NT2/D1 (cell line): ENCODE results near the gene NOC2L.

ENCODE experiments used
- SUZ12 ChIP-seq: IDR thresholded peaks from 2 replicates; pipeline ENCODE4 v1.6.1; 2011; ENCODE audit not compliant: insufficient read length, insufficient read depth; ENCODE audit errors: extremely low read depth
- ZNF274 ChIP-seq: IDR thresholded peaks from 2 replicates; pipeline ENCODE4 v1.6.1; 2011; ENCODE audit warnings: mild to moderate bottlenecking, low read depth, low read length

DNA sequence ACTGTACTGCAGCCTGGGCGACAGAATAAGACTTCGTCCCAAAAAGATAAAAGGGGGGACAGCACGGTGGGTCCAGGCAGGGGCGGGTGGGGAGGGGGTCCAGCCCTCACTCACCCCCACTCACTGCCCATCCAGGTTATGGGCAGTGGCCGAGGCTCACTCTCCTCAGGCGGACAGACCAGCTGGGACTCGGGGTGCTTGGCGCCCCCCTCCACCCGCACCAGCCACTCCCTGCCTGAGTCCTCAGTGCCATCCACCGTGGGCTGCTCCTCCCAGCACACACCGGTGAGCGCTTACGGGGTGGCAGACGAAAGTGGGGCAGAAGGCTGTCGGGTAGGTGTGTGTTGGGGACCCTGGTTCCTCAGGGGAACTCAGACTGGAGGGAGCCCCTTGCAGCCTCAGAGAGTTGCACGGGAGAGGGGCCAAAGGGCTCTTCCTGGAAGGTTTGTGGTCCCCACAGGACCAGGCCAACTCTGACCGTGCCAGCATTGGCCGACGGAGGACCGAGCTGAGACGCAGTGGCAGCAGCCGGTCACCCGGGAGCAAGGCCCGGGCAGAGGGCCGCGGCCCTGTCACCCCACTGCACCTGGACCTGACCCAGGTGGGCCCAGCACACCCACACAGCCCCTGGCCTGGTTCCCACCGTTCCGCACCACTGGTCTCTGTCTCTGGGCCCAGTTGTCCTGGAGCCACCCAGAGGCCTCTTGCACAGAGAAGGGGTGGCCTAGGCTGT is 13.8 kb upstream of the NOC2L start:
- no peak for TF ChIP-seq ZNF274
- no peak for TF ChIP-seq SUZ12
